Heart right ventricle (tissue), 16 donors: ENCODE results near the gene SBF2. TPM values are rescaled to one million over a fixed set of nuclear protein-coding genes. Genes with fewer than 3 reads are reported as not detected.
"Not testable (repeated sequence)": the region's sequence is repeated elsewhere in the genome, so short reads cannot be mapped to it uniquely, and the experiment has no call there.

Experiments
- ATAC-seq, 8 donors: fragments of 200-7000 bp; cut with Tn5 transposase; one replicate each; pipeline ENCODE4 v1.9.1; 2020; ENCODE audit warnings: mild to moderate bottlenecking in 8 of 8, moderate library complexity in 8 of 8, moderate number of reproducible peaks in 1 of 8
- DNase-seq, 2 donors: peaks; one replicate each; pipeline ENCODE4 v3.0.0-alpha.2; 2020
- H3K27ac ChIP-seq, 10 donors: fragments of 200-600 bp; sonication (generic) in 2 of 10; one replicate each; pipeline versions ENCODE4 v1.5.0 to v1.8.0; 2020 to 2022; ENCODE audit warnings: mild to moderate bottlenecking in 3 of 10
- H3K27me3 ChIP-seq, 7 donors: fragments of 200-600 bp; one replicate each; pipeline ENCODE4 v1.8.0; 2021 to 2022; ENCODE audit warnings: mild to moderate bottlenecking in 2 of 7
- H3K36me3 ChIP-seq, 9 donors: fragments of 200-600 bp; sonication (generic) in 1 of 9; one replicate each; pipeline versions ENCODE4 v1.5.0 to v1.8.0; 2020 to 2022; ENCODE audit warnings: mild to moderate bottlenecking in 2 of 9
- H3K4me1 ChIP-seq, 9 donors: fragments of 200-600 bp; sonication (generic) in 1 of 9; one replicate each; pipeline versions ENCODE4 v1.5.0 to v1.8.0; 2020 to 2022; ENCODE audit warnings: mild to moderate bottlenecking in 4 of 9
- H3K4me3 ChIP-seq, 10 donors: fragments of 200-600 bp; sonication (generic) in 2 of 10; one replicate each; pipeline versions ENCODE4 v1.5.0 to v1.8.0; 2020 to 2022; ENCODE audit warnings: mild to moderate bottlenecking in 7 of 10, moderate library complexity in 2 of 10
- H3K9me3 ChIP-seq, 11 donors: fragments of 200-600 bp in 10 of 11; sonication (generic) in 2 of 11; one replicate each; pipeline versions ENCODE4 v1.5.0 to v1.8.0; 2013 to 2022; ENCODE audit warnings: mild to moderate bottlenecking in 2 of 11, control low read depth in 1 of 11, moderate library complexity in 1 of 11
- CTCF ChIP-seq, 9 donors: fragments of 200-600 bp; sonication (generic) in 2 of 9; IDR thresholded peaks; one replicate each; pipeline versions ENCODE4 v1.5.0 to v1.8.0; 2021 to 2022; ENCODE audit warnings: antibody characterized with exemption in 9 of 9, mild to moderate bottlenecking in 5 of 9, moderate library complexity in 1 of 9
- WGBS, 2 donors: extraction: QIAGEN DNeasy Blood & Tissue Kit; methylation state at CpG; one replicate each; pipeline ENCODE4 v1.1.7; 2013; ENCODE audit warnings: inconsistent platforms in 1 of 2; 5-methylcytosine and 5-hydroxymethylcytosine counted together
- intact Hi-C, 10 donors: fragments of 100-400 bp; cut with DNase I; formaldehyde crosslinking; loops; one replicate each; pipeline versions ENCODE4 v1.11.1 to v1.14.2; 2022
- polyA plus RNA-seq, 2 donors: library from polyadenylated mRNA; stranded (reverse); fragments of 200-250 nt; gene quantifications; one replicate each; pipeline ENCODE4 v1.2.3, GENCODE V29; 2013
- total RNA-seq, 10 donors: library from RNA; stranded (reverse); fragmentation: NEBNext Ultra II Directional in 3 of 10; extraction: Animal tissue kit (Norgen Biotek cat#: 25700) in 3 of 10; gene quantifications; one replicate each; pipeline versions ENCODE4 v1.2.1 to v1.2.4, GENCODE V29; 2021 to 2023
- donor health status: Arrhythmogenic right ventricular cardiomyopathy.
- donor health status: ischemic (EF 13 %, LVEDD 7.1; RV severe dilation, severe dysfunction).
- donor health status: healthy with polysubstance abuse.
- donor health status: DM: no; HTN: yes; CAD: no.
- donor health status: DM: no; HTN: no; CAD: no.
- donor health status: ischemic (EF 25% LVEDD 6.9; RV normal size, moderate dysfunction).
- donor health status: ischemic (EF 25% LVEDD 5.7; RV mildly dilated, moderate dysfunction).
- donor health status: healthy.
- donor health status: DM: yes; HTN: yes; CAD: no.
- donor health status: Ischemic cardiomyopathy.
- donor health status: ischemic (EF 35%, LVEDD 5.7; RV mildly dilated, moderate dysfunction).
- donor health status: nonischemic (EF 11% LVEDD 7.7; RV severe dilation, severe dysfunction).
- donor health status: DM: yes; HTN: yes; CAD: no.
- donor health status: PGD.
- donor health status: ischemic (EF 29% LVEDD 5.4; RV normal size, mild dysfunction).
- donor health status: nonischemic (EF 23%, LVEDD 6.1; RV moderate dilation, normal function).

The SBF2 gene
- total and polyA plus RNA-seq, 12 donors: 8.9 to 27.1 (median 21.2) TPM

- 91 to 97% methylated on average over 4 of the region's 4 CpGs for WGBS, 2 donors
- ATAC-seq: no peak
Observed at GRCh38 chr11:10144954-10145353, 149.1 kb downstream of the SBF2 start.

GRCh38 chr11:10139656-10140055, 154.4 kb downstream of the SBF2 start:
- Histone ChIP-seq H3K27ac (no peak overlapping the region), H3K27me3 (no peaks in the 10 kb centered on the region), H3K36me3 (no peaks in the 10 kb centered on the region), H3K9me3 (peaks cover 0 to 4% (median 0%) of the 10 kb centered on the region in 11 donors), H3K4me3 (no peak overlapping the region), H3K4me1 (peaks cover 3 to 24% (median 11%) of the 10 kb centered on the region in 9 donors)
- WGBS, 2 donors: 52 to 68% methylated on average over 2 of the region's 2 CpGs
- peak in 5 of 8 donors; percentile 33 to 76 (median 68) for ATAC-seq
- intact Hi-C loops: no loop called here
- DNase-seq: no peak
- TF ChIP-seq CTCF (IDR thresholded peaks at IDR 0.05): no peak

More at GRCh38 chr11:10144954-10145353, 149.1 kb downstream of the SBF2 start:
- Histone ChIP-seq H3K27ac (no peak overlapping the region), H3K27me3 (no peaks in the 10 kb centered on the region), H3K36me3 (no peaks in the 10 kb centered on the region), H3K9me3 (peaks cover 0 to 13% (median 0%) of the 10 kb centered on the region in 11 donors), H3K4me3 (no peak overlapping the region), H3K4me1 (peaks cover 0 to 22% (median 4%) of the 10 kb centered on the region in 9 donors)
- no peak for TF ChIP-seq CTCF (IDR thresholded peaks at IDR 0.05)
- DNase-seq: no peak
- intact Hi-C loops: no loop called here

- DNase-seq (no peak), ATAC-seq (peak in 1 of 8 donors; percentile 17)
- no peaks in the 10 kb centered on the region for H3K36me3 ChIP-seq
- no peak for TF ChIP-seq CTCF (IDR thresholded peaks at IDR 0.05)
- intact Hi-C loops: no loop called here
- H3K27ac ChIP-seq: no peak overlapping the region
- peaks cover 0 to 4% (median 0%) of the 10 kb centered on the region in 11 donors for H3K9me3 ChIP-seq
- no peak overlapping the region for H3K4me3 ChIP-seq
- 91 to 96% methylated on average over 3 of the region's 3 CpGs for WGBS, 2 donors
- H3K4me1 ChIP-seq: peaks cover 3 to 24% (median 11%) of the 10 kb centered on the region in 9 donors
- no peaks in the 10 kb centered on the region for H3K27me3 ChIP-seq
Observed at GRCh38 chr11:10139143-10139542, 154.9 kb downstream of the SBF2 start.

GRCh38 chr11:10134975-10135481, 159.0 kb downstream of the SBF2 start:
- no peaks in the 10 kb centered on the region for H3K27me3 ChIP-seq
- WGBS, 2 donors: 97% methylated on average over 5 of the region's 5 CpGs
- intact Hi-C loops: loop anchor here in 1 of 10 donors (5.0 kb wide), 1 partner anchor 513 kb away; no protein-coding TSS in a partner anchor
- H3K4me3 ChIP-seq: no peak overlapping the region
- no peak overlapping the region for H3K27ac ChIP-seq
- DNase-seq (no peak), ATAC-seq (no peak)
- TF ChIP-seq CTCF (IDR thresholded peaks at IDR 0.05): no peak
- H3K9me3 ChIP-seq: peaks cover 0 to 4% (median 0%) of the 10 kb centered on the region in 11 donors
- H3K4me1 ChIP-seq: peaks cover 3 to 11% (median 8%) of the 10 kb centered on the region in 9 donors
- no peaks in the 10 kb centered on the region for H3K36me3 ChIP-seq

- WGBS, 2 donors: 87 to 95% methylated on average over 1 of the region's 1 CpG
- not testable (repeated sequence) for H3K27ac ChIP-seq, H3K27me3 ChIP-seq, H3K9me3 ChIP-seq, DNase-seq, ATAC-seq, H3K4me3 ChIP-seq, H3K36me3 ChIP-seq, H3K4me1 ChIP-seq
- intact Hi-C loops: loop anchor here in 1 of 10 donors (5.0 kb wide), 1 partner anchor 512 kb away; no protein-coding TSS in a partner anchor
Observed at GRCh38 chr11:10134226-10134625, 159.8 kb downstream of the SBF2 start.

- H3K9me3 ChIP-seq, H3K4me3 ChIP-seq, H3K4me1 ChIP-seq, H3K27me3 ChIP-seq, DNase-seq, H3K27ac ChIP-seq, H3K36me3 ChIP-seq, ATAC-seq: not testable (repeated sequence)
- intact Hi-C loops: loop anchor here in 1 of 10 donors (5.0 kb wide), 1 partner anchor 511 kb away; no protein-coding TSS in a partner anchor
- 98% methylated on average over 12 to 23 of the region's 23 CpGs for WGBS, 2 donors
Observed at GRCh38 chr11:10133251-10133650, 160.8 kb downstream of the SBF2 start.
